ENCODE results near the gene CBARP. TPM values are rescaled to one million over a fixed set of nuclear protein-coding genes. Genes with fewer than 3 reads are reported as not detected.

CBARP gene, protein sequence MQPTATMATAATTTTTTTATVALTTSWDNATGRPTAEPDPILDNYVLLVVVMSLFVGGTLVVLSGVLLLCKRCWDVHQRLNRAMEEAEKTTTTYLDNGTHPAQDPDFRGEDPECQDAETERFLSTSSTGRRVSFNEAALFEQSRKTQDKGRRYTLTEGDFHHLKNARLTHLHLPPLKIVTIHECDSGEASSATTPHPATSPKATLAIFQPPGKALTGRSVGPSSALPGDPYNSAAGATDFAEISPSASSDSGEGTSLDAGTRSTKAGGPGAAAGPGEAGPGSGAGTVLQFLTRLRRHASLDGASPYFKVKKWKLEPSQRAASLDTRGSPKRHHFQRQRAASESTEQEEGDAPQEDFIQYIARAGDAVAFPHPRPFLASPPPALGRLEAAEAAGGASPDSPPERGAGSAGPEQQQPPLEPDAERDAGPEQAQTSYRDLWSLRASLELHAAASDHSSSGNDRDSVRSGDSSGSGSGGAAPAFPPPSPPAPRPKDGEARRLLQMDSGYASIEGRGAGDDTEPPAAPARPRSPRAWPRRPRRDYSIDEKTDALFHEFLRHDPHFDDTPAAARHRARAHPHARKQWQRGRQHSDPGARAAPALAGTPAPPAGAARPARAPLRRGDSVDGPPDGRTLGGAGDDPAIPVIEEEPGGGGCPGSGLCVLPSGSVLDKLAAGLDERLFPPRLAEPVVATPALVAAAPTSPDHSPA
- total RNA-seq = under 1 TPM; 0.15 to 0.62 (median 0.31) TPM
- long read RNA-seq = 0 reads

GRCh38 chr19:1237754-1238368 is at the start of gene CBARP:
Gene CBARP, minus strand, starts transcription at chr19:1238005. Its CDS starts 1,905 bp downstream, at chr19:1236100.
- no peaks in the 10 kb centered on the region for H3K36me3 ChIP-seq
- no peak within 1 kb of the TSS for H3K27ac ChIP-seq
- H3K4me3 ChIP-seq = peak within 1 kb of the TSS; percentile 33 to 36 (median 36)
- ATAC-seq (no peak), DNase-seq (no peak)
- WGBS (ENCODE audit: insufficient coverage, low coverage, low lambda C conversion rate, missing lambda C conversion rate) = 1% methylated on average over 15 of the region's 87 CpGs
- peaks cover 0 to 30% (median 8%) of the 10 kb centered on the region in 4 donors for H3K4me1 ChIP-seq
- no peaks in the 10 kb centered on the region for H3K27me3 ChIP-seq
- TF ChIP-seq, protein P1, sequence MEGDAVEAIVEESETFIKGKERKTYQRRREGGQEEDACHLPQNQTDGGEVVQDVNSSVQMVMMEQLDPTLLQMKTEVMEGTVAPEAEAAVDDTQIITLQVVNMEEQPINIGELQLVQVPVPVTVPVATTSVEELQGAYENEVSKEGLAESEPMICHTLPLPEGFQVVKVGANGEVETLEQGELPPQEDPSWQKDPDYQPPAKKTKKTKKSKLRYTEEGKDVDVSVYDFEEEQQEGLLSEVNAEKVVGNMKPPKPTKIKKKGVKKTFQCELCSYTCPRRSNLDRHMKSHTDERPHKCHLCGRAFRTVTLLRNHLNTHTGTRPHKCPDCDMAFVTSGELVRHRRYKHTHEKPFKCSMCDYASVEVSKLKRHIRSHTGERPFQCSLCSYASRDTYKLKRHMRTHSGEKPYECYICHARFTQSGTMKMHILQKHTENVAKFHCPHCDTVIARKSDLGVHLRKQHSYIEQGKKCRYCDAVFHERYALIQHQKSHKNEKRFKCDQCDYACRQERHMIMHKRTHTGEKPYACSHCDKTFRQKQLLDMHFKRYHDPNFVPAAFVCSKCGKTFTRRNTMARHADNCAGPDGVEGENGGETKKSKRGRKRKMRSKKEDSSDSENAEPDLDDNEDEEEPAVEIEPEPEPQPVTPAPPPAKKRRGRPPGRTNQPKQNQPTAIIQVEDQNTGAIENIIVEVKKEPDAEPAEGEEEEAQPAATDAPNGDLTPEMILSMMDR (IDR thresholded peaks at IDR 0.05) = no peak
- TF ChIP-seq POLR2A (IDR thresholded peaks at IDR 0.05) = no peak
- intact Hi-C loops (cut with DNase I) = no loop called here
- no peaks in the 10 kb centered on the region for H3K9me3 ChIP-seq

GRCh38 chr19:1286487-1287353 is 48.9 kb upstream of the CBARP start:
- WGBS (ENCODE audit: insufficient coverage, low coverage, low lambda C conversion rate, missing lambda C conversion rate) = 46% methylated on average over 8 of the region's 38 CpGs
- Histone ChIP-seq H3K27me3 (no peaks in the 10 kb centered on the region), H3K36me3 (no peaks in the 10 kb centered on the region), H3K27ac (no peak overlapping the region), H3K4me1 (peaks cover 0 to 37% (median 14%) of the 10 kb centered on the region in 4 donors), H3K9me3 (no peaks in the 10 kb centered on the region), H3K4me3 (peak overlapping the region; percentile 23 to 46 (median 43))
- intact Hi-C loops (cut with DNase I) = loop anchor here in 1 of 2 donors (10.0 kb wide), 2 partner anchors 108 to 218 kb away; no protein-coding TSS in a partner anchor
- TF ChIP-seq, protein P1 (IDR thresholded peaks at IDR 0.05) = no peak
- TF ChIP-seq POLR2A (IDR thresholded peaks at IDR 0.05) = no peak
- DNase-seq (no peak), ATAC-seq (no peak)

GRCh38 chr19:1285737-1286360 is 48.0 kb upstream of the CBARP start, which contains the start of gene EFNA2:
Gene EFNA2, plus strand, starts transcription at chr19:1285873. Its CDS starts 296 bp downstream, at chr19:1286169.
- WGBS (ENCODE audit: insufficient coverage, low coverage, low lambda C conversion rate, missing lambda C conversion rate) = 0% methylated on average over 11 of the region's 113 CpGs
- peaks cover 0 to 29% (median 11%) of the 10 kb centered on the region in 4 donors for H3K4me1 ChIP-seq

More at GRCh38 chr19:1285737-1286360, 48.0 kb upstream of the CBARP start, which contains the start of gene EFNA2:
- no peak for TF ChIP-seq POLR2A (IDR thresholded peaks at IDR 0.05)
- TF ChIP-seq, protein P1 (IDR thresholded peaks at IDR 0.05) = peak in 1 of 4 donors; percentile 30
- Histone ChIP-seq H3K36me3 (no peaks in the 10 kb centered on the region), H3K27me3 (no peaks in the 10 kb centered on the region), H3K9me3 (no peaks in the 10 kb centered on the region), H3K27ac (peak within 1 kb of the TSS; percentile 63 to 88 (median 70)), H3K4me3 (peak within 1 kb of the TSS; percentile 23 to 46 (median 43))
- ATAC-seq (peak in 1 of 4 donors; percentile 1), DNase-seq (no peak)
- intact Hi-C loops (cut with DNase I) = loop anchor here in 1 of 2 donors (10.0 kb wide), 2 partner anchors 109 to 219 kb away; no protein-coding TSS in a partner anchor

All from right lobe of liver (tissue), 6 donors.